GM19324 (cell line): ENCODE results near the gene CREG1.
A peak's percentile ranks its signal among the peaks of the same experiment; 100 is the strongest.
"Not testable (repeated sequence)": the region's sequence is repeated elsewhere in the genome, so short reads cannot be mapped to it uniquely, and the experiment has no call there.

Source experiments
- ATAC-seq: cut with Tn5 transposase; IDR thresholded peaks from one replicate; pipeline ENCODE4 v1.9.1; 2021; ENCODE audit warnings: mild to moderate bottlenecking, moderate library complexity; ENCODE audit not compliant: unreplicated experiment, low FRiP score

Gene CREG1

DNA sequence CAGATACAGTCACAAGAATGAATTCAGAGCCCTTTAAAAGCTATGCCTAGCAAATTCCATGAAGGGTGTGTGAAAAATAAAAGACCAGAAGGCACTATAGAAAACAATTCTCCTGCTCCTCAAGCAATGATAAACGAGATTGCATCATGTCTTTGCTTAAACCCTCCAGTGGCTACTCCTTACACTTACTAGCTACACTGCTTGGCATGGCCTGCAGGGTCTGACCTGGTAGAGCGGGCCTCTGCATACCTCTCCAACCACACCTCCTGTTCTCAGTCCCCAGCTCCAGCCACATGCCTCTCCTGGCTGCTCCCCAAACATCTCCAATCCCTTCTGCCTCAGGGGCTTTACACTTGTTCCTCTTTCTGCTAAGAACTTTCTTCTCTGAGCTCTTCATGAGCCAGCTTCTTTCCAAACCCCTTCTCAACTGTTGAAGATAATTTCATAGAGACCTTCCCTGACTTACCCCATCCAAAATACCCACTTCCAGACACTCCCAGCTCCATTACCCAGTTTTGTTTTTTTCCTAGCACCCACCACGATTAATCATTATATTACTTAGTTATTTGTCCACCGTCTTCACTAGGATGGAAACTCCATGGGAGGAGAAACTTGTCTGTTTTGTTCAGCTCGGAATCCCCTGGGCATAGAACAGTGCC lies 11.2 kb upstream of the CREG1 start:
- ATAC-seq = no peak

DNA sequence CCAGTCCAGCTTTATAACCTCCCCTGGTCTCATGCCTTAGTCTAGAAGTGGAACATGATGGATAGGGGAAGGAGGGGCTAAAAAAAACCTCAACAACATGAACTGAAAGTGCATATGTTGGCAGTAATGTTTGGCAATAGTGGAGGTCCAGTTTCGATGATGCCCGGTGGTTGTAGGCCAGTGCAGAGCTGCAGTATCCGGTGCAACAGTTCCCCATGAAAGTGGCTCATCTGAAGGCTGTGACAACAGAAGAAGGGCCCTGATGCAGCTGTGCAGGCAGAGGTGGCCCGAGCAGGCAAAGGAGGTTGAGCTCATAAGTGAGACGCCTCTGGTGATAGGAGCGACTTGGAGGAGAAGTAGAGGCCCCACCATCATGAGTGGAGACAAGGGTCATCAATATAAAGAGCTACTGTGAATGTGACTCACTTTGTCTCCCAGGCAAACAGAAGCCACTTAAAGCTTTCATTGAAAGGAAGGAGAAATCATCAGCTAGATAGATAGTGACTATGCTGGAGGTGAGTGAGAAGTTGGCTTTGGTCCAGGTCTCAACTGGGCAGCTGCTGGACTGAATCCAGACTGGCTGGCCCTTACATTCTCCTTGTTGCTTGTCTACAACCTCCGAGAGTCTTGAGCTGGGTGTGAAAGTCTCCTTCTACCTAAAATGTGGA lies 10.2 kb upstream of the CREG1 start:
- no peak for ATAC-seq

DNA sequence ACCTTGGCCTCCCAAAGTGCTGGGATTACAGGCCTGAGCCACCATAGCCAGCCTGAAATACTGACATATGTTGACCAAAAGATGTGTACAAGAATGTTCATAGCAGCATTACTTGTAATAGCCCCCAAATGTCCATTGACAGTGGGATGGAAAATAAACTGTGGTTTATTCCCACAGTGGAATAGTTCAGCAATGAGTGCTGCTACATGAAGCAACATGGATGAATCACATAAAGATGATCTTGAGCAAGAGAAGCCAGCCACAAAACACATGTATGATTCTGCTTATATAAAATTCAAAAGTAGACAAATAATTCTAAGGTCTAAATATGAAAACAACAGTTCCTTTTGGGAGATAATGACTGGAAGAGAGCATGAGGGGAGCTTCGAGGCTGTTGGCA lies 9.1 kb upstream of the CREG1 start:
- ATAC-seq = no peak

DNA sequence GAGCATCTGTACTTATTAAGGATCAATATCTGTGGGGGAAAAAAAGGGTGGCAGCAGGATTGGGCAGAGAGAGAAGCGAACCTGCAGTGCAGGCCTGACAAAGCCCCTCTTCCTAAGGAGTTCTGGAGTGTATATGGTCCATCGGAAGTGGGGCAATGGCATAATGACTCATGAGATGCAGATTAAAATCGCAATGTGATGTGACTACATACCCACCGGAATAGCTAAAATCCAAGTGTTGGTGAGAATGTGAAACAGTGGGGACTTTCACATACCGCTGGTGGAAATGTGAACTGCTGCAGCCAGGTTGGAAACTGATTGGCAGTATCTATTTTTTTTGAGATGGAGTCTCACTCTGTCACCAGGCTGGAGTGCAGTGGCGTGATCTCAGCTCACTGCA lies 8.2 kb upstream of the CREG1 start:
- ATAC-seq = no peak

DNA sequence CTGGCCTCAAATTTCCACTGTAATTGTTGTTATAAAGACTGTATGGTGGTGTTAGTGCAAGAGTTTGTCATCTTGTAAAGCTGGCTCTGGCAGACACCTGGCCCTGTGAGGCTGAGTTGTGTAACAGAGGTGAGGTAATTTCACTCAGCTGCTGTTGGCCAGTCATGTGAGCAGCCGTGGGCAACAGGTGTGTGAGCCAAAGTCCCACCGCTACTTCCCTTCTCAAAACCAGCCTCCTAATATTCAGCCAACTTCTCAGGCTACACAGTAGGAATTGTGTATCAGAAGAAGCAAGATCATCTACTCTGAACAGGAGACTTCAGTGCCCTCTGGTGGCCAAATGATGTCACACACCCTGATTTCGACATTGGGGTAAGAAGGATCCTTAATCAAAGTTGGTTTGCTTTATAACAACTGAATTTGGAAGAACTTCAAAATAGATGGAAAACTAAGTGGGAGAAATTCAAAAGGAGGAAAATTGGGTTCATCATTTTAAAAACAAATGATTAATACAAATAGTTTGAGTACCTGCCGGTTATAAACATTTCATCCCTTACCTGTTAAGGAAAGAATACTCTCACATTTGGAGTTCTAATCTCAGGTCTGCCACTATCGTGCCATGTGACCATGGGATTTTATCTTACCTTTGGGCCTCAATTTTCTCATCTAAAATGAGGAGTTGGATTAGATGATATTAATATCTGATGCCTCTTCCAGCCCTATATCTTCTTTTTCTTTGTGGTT lies 2.6 kb upstream of the CREG1 start:
- ATAC-seq = no peak

DNA sequence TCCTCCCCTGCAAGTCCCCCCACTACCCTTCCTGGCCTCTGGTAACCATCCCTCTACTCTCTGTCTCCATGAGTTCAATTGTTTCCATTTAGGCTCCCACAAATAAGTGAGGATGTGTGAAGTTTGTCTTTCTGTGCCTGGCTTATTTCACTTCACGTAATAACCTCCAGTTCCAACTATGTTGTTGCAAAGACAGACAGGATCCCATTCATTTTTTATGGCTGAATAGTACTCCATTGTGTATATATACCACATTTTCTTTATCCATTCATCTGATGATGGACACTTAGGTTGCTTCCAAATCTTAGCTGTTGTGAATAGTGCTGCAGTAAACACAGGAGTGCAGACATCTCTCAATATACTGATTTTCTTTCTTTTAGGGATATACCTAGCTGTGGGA lies 1.5 kb upstream of the CREG1 start:
- ATAC-seq = not testable (repeated sequence)

DNA sequence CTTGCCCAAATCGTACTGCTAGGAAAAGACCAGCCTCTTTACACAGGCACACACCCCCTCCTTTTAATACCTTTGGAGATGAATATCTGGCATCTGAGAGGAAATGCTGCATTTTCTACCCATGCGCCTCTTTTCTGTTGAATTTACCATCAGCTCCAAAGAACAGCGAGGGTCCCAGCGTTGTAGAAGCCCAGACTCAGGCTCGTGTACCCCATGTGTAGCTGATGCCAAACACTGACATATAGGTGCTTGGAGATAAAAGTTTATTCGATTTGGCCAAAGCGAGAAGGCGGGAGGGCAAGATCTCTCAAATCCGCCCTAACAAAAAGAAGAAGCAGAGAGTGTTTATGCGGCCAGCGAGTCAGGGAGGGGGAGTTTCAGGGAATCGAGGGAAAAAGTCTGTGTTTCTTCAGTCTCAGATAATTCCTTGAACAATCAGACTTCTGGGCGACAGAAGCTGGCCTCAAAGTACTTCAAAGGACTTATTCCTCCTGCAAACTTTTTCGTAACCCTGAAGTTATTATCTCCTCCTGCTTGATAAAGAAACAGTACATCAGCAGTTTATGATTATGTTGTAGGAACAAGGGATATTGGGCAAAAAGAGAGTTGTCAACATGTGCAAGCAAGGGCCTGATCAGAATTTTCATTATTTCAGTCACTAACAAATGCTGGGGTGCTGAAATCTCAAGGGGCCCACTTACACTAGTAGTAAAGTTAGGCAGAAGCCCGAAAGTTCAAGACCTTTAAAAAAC lies 642 bp upstream of the CREG1 start:
- peak; percentile 16 for ATAC-seq

DNA sequence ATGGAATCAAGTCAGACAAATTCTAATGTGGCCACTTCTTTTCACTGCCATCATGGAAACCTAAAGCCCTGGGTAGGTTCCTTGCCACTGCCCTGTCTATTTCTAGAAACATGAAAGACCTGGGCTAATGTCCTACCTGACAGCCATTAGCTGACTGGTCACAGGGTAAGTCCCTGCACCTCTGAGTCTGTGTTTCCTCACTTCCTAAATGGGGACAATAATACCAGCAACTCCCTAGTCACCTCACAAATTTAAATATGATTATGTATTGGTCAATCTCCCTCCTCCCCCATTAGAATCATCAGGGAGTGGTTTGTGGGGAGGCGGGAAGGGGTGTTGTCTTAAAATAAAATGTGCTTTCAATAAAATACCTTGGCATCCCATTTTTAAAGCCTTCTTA lies 2.2 kb downstream of the CREG1 start:
- no peak for ATAC-seq

DNA sequence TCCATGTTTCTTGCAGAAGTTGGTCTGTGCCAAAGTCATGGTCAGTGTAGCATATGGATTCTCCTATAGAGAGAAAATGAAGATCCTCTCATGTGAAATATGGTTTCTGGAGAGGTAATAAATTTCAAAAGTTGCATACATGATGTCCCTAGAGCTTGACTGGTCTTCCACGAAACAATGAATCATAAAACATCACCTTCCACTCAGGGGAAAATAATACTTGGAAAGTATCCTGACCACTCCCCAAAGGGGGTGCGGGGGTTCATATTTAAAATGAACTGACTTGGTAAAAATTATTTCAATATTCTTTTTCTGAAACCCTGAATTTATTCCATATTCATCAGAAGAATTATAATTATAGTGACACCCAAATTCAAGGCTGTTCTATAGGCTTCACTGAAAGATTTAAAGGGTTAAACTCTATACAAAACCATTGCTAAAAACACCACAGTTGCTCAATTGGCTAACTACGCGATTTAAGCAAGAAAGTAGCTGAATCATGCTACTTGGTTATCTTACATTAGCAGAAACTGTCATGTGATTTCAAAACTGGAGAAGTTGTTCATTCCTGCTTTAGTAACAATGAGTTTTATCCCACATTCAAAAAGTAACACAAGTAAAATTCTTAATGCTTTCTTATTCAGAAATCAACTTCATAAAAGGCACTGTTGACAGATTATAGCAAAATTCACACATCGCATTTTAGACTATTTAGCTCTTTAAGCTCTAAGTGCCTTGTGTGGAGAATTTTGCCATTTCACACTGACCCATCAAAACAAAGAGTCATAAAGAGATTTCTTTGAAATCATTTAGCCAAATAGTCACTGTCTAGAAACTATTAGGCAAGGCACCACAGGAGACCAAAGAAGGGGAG lies 5.3 kb downstream of the CREG1 start:
- ATAC-seq = no peak

DNA sequence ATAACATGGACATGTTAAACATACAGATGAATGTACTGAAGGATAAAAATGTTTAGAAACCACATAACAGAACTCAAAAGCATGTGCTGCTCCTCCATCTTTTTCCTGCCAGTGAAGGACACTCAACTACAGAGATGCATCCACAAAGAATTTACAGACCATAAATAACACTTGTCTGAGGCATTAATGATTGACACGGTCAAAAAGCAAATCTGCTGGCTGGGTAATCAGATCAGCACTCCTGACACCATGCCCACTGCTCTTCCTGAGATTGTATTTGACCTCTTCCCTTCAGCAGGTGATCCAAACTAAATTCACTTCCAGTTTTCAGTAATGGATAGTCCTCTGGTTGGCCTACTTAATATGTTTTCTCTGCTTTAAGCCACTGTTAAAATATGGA lies 6.6 kb downstream of the CREG1 start:
- no peak for ATAC-seq

DNA sequence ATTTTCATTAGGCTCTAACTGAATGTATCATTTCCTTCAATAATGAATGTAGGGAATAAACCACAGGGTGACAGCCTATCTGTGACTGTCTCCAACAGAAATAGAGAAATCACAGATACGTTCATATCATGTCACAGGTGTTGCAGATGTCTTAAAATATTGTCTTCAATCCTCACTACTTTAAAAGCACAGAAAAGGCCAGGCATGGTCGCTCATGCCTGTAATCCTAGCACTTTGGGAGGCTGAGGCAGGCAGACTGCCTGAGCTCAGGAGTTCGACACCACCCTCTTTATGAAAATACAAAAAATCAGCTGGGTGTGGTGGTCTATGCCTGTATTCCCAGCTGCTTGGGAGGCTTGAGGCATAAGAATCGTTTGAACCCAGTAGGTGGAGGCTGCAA lies 8.2 kb downstream of the CREG1 start:
- no peak for ATAC-seq

DNA sequence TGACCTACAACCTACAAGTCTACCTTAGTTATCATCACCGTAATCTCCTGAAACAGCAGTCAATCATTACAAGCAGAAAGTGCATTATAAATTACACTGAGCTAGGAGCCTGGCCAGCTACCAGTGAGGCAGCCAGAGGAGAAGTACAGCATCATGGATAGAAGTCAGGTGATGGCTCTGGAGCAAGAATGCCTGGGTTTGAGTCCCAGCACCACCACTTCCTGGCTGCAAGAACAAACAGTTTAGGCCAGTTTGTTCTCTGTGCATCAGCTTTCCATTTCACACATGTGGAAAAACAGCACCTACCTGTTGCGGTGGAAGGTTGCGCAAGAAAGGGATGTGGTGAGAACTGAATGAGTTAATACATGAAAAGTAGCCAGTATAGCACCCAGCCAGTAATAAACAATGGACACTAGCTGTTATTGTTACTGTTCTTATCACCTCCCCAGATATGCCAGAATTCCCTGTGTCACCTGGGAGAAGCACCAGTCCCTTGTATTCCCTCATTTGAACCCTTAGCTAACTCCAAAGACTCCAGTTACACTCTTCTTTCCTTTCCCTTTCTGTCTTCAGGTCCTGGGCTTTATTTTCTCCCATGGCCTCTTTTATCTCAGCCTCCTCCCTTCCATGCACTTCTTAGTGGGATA lies 9.0 kb downstream of the CREG1 start:
- ATAC-seq = no peak

DNA sequence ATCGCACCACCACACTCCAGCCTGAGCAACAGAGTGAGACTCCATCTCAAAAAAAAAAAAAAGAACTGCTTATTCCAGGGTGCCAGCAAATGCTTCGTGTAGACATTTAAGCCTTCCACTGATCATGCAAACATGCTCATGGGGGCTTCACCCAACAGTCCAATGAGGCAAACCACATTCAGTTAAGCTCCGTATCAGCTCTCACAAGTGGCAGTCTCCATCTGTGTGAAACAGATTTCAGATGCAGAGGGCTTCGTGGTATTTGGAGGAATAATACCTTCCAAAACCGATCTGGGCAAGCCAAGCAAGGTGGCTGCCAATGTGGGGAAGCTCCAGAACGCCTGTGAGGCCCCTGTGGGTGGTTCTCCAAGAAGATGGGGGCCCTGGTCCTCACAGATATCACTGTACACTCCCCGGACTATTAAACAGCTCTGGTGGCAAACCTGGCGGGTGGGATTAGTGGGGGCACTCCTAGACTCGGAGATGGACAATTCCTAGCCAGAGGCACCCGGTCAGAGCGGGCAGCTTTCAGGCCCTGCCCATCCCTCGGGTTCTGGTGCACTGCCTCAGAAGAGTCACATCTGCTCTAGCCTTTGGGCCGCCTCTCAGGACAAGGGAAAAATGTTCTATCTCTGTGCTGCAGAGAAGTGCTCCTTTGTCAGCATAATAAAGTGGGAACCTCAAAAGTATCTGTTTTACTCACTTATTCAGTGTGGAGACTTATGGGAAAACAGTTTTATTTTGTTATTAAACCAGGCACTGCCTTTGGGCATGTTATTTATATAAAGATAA lies 10.2 kb downstream of the CREG1 start:
- no peak for ATAC-seq

DNA sequence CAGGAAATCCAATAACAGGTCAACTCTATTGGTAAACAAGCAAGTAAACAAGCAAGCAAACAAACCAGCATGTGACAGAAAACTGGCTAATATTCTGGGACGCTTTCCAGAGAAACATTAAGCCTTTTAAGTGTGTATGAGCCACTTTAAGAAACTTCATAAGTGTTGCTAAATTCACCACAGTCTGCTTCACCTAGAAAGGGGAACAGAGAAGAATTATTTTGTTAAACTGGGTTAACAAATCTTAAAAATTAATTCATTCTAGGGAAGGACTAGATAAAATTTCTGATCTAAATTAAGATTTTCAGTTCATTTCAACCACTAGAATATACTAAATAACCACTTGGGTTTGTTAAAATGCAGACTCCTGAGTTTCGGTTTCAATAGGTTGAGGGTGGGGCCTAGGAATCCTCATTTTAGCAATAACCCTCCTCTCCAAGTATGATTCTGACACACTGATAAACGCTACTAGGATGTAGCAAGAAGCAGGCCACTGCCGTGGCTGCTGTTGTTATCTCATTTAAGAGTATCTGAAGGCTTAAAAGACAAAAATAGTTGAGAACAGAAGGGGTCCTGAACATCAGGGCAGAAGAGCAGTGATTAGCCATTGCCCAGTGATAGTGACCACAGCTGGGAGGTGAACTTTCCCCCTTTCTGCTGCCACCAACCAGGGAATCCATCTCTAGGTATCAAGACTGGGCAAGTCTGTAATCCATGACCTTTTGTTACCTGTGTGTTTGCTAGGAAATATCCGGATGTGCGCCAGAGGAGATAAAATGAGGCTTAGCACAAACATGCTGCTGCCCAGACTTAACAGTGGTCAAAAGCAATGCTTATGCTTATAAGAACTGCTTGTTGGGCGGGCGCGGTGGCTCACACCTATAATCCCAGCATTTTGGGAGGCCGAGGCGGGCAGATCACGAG lies 11.2 kb downstream of the CREG1 start:
- ATAC-seq = no peak

DNA sequence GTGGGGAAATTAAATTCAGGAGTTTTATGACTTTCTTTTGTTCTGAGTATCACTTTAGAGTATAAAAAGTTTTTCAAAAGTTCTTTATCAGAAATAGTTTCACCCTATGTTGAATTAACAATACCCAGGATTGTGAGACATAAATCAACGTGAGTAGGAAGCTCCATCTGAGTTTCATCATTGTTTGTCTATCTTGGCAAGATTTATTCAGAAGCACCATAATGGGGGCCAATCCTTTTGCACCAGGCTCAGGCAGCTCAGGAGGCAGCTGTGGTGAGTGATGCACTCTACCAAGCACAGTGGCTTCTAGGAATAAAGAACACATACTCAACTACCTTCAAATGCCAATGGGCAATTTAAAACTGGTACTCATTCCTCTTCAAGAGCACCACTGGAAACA lies 12.0 kb downstream of the CREG1 start:
- no peak for ATAC-seq

DNA sequence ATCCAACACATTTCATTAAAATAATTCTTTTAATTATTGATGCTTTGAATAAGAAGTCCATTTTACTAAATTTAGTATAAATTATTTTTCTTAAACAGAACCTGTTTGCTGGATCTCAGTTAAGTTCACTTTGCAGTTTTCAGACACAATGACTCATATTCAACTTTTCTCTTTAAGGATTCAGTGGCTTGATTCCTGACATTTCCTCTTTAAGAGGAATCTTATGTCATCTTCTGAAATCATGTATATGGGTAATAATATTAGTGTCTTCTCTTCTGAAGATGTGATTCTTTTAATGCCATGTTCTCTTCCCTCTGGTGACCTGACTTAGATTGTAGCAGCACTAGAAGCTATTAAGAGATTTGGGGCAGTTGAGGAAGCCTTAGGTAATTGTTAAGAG lies 12.6 kb downstream of the CREG1 start:
- no peak for ATAC-seq

DNA sequence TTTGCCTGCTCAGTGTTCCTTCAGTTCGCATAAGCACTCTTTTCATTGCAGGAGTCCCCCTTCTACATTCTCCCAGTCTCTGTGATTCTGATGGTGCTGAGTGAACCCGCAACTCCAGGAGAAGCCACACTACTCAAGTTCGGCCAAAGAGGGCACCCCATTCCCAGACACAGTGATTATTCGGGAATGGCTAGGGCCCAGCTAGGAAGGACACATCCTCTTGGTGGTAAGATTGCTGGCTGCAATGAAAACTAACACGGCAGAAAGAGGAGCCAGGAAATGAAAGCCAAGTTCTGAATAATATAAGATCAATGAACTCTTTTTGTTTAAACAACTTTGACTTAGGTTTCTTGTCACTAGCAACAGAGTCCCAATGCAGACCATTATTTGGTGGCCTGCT lies 14.9 kb downstream of the CREG1 start:
- ATAC-seq = no peak

DNA sequence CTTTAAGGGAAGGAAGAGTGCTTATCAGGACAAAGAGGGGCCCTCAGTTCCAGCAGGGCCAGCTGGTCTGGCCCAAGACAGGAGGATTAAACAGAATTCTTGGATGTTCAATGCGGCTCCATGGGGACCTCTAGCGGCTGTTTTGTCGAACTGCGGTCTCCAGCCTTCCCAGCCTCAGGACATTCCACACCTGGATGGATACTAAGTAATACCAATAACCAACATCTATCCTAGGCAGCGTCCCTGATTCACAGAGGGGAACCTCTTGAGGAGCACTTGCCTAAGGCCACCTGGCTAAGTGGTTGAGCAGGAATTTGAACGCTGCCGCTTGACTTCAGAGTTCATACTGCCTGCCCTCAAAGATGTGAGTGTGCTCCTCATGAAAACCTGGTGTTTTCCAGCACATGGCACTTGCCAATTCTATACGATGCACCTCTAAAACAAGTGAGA lies 19.7 kb downstream of the CREG1 start:
- ATAC-seq = no peak
